Measurements from ENCODE around the gene OR6B3. TPM values are rescaled to one million over a fixed set of nuclear protein-coding genes. Genes with fewer than 3 reads are reported as not detected.

OR6B3 gene
- polyA plus RNA-seq, 1 donor: not detected

Other genes with a start within 250 kb of the OR6B3 start
- 103 TPM for gene NDUFA10, start 28.2 kb downstream of the OR6B3 start, polyA plus RNA-seq (ENCODE audit: insufficient read length)
- gene OR6B2, start 23.1 kb downstream of the OR6B3 start, polyA plus RNA-seq (ENCODE audit: insufficient read length): not detected
- 83.8 TPM for gene COPS9, start 82.8 kb upstream of the OR6B3 start, polyA plus RNA-seq (ENCODE audit: insufficient read length)
- not detected for gene OTOS, start 87.1 kb upstream of the OR6B3 start, polyA plus RNA-seq (ENCODE audit: insufficient read length)